GM21390 (cell line): ENCODE data around the gene NUFIP2.

Source experiments
- ATAC-seq: cut with Tn5 transposase; IDR thresholded peaks from one replicate; pipeline ENCODE4 v1.9.1; 2021; ENCODE audit not compliant: unreplicated experiment

Gene NUFIP2

DNA sequence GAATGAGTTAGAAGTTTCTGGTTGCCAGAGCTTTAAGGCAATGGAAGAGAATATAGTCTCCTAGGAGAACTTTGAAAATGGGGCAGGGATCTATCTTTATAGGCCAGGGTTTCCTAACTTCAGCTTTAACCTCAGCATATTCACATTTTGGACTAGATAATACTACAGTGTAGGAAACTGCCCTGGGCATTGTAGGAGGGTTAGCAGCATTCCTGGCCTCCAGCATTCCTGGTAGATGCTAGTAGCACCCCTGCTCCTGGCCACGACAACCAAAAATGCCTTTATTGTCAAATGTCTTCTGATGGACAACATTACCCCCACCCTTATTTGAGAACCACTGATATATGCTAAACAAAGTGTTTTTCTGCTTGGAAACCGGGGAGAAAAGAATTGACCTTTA, 86.0 kb downstream of the NUFIP2 start:
- no peak for ATAC-seq
